OCI-M2 (cell line): Measurements from ENCODE around the gene ARNT2.

Experiments used
- DNase-seq: peaks from one replicate; lab custom pipeline; 2025; ENCODE audit not compliant: unreplicated experiment; lab: John Stamatoyannopoulos, UW

Gene ARNT2

DNA sequence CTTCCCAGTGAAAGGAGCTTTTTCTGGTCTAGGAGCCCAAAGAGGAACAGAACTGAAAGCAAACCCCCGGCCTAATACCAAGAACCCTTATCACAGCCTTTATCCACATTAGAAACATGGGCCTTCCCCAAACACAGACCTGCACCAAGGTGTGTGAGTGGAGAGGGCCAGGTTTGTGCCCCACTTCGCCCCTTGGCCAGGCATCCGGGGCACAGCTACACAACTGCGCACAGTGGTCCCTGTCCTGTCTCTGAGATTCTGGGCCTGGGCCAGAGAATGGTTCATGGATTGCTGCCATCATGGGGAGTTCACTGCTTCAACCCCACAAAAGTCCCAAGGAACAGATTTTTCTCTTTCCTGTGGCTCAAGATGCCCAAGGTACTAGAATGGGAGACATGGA lies 165.5 kb downstream of the ARNT2 start:
- DNase-seq = no peak

DNA sequence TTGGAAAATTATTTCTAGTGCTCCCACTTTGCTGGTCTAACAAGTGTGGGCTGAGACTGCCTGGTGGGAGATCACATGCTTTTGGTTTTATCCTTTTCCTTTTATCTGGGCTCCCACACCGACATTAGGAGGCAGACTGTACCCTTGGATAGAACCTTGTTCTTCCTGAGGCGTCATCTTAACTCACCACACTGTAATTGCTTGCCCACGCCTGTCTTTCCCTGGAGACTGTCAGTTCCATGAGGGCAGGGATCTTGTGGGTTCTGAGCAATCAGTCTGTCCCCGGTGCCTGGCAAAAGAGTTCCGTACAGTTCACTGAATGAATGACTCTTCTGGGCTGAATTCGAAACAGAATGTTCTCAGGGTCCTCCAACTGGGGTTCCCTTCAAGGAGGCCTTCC lies 166.4 kb downstream of the ARNT2 start:
- no peak for DNase-seq

DNA sequence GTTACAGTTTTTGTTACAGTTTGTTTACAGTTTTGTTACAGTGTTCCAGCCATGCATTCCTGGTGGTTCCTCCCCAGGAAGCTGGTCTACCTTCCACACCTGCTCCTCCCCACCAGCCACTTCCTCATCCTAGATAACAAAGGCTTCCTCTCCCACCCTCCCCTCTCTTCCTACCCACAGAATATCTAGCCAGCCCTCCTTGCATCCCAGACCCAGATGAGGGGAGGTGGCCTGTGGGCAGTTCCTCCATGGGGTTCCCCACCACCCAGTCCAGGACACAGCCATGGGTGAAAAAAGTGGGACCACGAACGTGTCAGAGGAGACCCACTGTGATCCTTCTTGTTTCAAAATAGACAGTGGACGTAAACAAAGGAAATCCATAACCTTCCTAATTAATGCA lies 168.2 kb downstream of the ARNT2 start:
- no peak for DNase-seq

DNA sequence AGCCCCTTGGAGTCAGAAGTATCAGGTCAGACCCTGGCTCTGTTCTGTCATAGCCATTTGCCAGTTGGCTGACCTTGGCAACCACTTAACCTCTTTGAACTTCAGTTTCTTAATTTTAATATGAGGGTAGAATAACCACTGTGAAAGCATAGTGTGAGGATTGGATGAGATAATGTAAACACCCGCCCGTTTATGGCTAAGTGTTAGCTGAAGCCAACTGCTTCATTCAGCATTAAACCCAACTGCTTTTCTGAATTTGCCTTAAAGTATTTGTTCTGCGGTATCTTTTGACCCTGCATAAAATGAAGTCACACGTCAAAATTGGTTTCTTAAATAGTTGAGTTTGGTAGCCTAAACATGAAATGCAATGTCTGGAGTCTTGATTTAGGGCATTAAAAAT lies 169.4 kb downstream of the ARNT2 start:
- DNase-seq = no peak

DNA sequence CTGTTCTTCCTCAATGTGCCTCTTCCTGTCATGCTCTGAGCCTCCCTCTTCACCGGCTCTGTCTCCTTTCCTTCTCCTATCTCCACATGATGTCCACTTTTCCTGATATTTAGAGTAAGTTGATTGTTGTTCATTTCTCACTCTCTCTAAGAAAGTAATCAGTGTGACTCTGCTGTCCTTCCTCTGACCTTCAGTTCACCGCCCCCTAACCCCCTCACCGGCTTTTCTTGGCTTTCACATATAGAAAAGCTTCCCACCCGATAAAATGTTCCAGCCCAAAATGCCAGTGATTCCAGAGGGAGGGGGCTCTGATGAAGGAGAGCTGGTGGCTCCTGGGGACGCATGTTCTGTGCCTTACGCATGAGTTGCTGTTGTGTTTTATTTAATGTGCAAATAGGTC lies 170.4 kb downstream of the ARNT2 start:
- DNase-seq = no peak

DNA sequence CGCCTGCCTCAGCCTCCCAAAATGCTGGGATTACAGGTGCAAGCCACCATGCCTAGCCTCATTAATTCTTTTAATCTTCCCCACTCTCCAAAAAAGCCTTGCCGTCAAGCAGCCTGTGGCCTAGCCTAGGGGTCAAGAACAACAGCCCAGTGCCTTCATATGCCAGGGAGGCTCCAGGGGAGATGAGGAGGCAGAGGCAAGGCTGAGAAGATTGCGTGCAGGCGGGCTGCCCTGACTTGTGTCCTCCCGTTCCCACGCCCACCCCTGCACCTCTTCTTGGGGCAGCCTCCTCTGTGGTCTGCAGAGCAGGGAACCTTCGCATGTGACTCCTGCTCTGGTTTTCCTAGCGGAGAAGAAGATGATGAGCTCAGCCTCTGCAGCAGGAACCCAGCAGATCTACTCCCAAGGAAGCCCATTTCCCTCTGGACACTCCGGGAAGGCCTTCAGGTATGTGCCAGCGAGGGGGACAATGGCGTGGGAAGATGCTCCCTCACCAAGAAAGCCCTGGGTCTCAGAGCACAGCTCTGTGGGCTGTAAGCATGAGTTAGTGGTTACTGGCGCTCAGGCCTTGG lies 172.4 kb downstream of the ARNT2 start:
- DNase-seq = no peak

DNA sequence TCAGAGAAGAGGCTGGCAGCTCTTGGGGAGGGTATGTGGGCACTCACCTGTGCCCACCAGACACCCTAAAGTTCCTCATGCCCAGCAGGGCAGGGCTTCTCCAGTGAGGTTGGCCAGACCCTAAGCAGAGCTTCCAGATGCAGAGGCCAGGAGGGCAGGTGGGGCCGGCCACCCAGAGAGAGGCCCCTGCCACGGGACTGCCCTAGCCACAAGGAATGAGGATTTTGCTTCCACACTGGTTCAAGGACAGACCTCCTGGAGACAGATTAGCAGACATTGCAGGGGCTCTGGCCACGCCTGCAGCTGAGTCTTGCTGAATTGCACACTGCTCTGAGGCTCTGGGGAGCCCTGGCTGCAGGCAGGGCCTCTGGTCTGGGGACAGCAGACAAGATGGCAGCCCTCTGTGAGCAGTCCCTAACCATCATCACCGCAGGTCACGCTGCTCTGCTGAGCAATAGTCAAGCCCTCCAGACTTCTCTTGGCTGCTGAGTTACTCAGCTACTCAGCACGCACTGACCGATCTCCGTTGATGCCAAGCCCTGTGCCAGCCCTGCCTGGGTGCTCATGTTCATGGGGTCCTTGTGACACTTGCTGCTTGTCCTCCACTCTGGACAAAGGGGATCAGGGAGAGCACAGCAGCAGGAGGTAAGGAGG lies 173.5 kb downstream of the ARNT2 start:
- DNase-seq = no peak

DNA sequence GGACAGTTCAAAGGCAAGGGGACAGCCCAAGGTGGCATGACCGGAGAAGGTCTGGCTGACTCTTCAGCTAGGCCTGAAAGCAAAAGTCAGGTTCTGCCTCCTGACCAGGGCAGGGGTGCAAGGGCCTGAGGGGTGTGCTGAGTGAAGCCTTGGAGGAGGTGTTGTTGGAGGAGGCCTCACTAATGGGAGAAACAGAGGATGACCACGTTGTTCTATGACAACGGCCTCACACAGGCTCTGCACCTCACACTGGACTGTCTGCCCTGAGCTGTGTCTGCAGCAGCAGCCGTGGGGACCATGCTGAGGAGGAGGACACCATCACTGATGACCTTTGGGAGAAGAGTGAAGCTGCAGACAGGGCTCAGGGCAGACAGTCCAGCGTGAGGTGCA lies 174.0 kb downstream of the ARNT2 start:
- no peak for DNase-seq

DNA sequence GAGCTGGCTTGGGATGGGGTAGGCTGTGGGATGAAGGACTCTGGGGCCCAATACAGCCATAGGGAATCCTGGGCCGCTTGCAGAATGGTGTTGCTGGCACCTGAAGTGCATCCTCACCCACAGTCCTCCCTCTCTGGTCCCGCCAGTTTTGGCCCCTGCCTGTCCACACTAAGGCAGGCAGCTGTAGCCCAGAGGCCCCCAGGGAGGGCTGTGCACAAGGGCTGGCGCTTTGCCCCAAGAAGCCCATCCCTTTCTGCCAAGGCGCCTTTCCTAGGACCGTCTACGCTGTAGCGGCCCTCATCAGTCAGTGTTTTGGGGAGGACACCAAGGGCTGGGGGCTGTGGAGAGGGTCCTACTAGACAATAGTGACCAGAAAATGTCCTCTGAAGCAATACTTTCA lies 174.7 kb downstream of the ARNT2 start:
- no peak for DNase-seq

DNA sequence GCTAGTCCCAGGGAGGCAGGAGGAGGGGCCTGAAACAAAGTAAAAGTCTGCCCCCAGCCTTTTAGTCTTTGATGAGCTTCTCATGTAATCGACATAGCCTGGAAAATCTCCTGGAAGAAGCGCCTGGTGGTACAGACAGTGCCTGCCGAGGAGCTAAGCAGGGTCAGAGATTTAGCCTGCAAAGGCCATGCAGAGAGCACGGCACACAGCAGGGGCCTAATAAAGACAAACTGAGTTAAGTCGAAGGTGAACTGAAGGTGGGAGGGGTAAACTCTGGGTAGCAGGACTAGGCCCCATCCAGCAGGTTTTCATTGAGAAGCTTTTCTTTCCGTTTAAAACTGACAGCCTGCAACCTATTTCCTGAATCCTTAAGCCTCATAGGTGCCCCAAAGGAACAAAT lies 175.4 kb downstream of the ARNT2 start:
- no peak for DNase-seq

DNA sequence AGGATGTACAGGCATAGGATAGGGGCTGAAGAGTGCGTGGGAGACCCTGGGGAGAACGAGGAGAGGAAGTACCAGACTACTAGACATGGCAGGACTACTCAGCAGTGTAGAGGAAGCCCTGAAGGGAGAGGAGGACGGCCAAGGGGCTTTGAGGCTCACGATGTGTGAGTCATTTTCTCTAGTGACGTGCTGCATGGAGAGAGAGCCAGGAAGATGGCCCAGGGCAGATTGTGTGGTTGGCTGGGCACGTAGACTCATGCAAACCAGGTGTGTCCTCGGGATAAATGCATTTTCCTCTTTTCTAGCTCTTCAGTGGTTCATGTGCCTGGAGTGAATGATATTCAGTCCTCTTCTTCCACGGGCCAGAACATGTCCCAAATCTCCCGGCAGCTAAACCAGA lies 175.9 kb downstream of the ARNT2 start:
- DNase-seq = no peak

DNA sequence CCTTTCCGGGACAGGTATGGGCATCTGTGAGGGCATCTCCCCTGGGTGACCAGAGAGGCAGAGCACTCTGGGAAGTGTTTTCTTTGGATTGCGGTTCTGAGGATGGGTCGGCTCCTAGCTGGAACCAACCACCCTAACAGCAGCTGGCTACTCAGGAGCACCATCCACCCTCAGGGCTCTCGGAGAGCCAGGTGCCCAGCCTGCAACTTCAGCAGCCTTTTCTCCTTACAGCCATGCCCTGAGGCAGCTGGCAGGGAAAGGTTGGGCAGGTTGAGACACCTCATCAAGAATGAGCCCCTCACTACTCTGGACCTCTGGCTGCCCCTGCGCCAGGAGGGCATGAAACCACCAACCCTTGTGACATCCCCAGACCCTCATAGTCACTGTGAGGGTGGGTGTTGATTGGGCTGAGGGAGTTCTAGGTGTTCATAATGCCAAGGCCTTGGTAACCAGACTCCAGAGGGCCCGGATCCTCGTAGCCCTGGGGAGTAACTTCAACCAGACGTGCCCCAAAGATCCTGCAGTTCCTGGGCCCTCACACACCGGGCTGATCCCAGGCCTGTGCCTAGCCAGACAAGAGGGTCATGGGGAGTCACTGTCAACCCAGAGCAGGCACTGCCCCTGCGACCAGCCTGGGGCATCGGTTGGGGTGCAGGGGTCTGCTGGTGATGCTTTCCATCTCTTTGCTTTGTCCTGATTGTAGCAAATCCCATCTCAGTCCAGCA lies 176.5 kb downstream of the ARNT2 start:
- no peak for DNase-seq

DNA sequence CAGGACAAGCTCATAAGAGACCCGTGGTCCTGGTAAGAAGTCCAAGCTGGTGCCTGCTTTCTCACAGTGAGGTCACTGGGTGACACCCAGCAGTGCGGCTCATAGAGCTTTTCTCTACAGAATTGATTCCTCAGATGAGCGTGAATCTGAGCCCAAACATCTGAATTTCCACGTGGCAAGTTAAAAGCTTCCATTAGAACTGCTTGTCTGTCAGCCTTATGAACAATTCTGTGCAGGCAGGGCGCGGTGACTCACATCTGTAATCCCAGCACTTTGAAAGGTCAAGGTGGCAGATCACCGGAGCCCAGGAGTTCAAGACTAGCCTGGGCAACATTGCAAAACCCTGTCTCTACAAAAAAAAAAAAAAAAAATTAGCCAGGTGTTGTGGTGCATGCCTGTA lies 177.8 kb downstream of the ARNT2 start:
- DNase-seq = no peak

DNA sequence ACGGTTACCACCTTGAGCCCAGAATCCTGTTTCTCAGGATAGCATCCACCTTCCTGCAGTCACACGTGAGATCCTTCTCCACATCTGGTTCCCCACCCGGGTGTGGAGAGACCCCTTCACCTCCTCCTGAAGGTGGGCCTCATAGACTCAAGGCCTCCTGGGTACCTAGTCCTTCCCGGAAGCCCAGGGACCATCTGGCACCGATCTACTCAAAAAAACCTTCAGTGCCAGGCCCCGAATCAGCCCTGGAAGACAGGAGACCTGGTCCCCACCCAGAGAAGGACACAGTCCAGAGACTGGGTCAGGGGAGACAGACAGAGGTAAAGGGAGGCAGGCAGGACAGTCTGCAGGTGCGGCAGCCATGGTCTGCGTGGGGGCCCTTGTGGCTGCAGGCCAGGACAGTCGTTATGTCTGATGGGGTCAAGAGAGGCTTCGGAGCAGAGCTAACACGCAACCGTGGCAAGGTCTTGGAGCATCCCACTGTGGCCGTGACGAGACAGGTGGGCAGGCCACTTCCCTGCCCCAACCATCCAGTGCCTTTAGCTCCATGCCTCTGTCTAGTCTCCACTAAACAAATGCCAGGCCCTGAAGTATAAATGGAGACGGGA lies 178.7 kb downstream of the ARNT2 start:
- DNase-seq = no peak

DNA sequence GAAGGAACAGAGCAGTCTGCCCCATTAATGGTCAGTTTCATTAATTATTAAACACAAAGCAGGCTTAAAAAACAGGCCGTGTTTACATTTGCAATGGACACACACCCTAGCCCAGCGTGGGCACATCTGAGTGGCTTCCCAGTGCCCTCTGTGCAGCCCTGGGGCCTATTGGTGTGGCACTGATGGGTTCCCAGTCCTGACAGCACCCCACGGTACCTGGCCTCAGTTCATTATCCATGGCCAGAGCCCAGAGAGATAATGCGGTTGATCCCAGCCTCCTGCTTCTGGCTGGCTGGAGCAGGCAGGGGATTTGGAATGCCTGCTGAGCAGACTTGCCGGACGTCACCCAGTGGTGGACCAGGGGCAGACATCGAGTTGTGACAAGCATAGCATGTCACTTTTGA lies 180.4 kb downstream of the ARNT2 start:
- DNase-seq = no peak

DNA sequence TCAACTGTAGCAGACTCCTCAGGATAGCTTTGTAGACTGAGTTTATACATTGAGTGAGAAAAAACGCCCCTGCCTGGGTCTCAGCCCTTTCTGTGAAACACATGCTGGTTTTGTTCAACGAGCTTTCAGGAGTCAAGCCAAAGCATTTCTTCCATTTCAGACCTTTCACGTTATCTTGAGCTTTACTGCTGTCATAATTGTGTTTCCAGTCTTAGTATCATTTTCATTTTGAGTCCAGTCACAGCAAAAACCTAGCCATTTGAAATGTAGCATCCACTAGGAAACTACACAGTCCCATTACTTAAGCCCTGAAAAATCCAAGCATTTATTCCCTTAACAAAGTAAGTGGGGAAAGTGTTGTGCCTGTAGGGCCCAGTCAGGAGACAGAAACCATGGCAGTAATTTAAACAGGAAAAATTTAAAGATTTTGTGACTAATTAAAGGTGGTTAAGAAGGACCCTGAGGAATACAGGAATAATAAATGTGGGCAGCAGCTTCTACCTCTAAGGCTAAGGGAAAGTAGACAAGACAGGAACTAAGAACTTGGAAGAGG lies 180.9 kb downstream of the ARNT2 start:
- DNase-seq = no peak

DNA sequence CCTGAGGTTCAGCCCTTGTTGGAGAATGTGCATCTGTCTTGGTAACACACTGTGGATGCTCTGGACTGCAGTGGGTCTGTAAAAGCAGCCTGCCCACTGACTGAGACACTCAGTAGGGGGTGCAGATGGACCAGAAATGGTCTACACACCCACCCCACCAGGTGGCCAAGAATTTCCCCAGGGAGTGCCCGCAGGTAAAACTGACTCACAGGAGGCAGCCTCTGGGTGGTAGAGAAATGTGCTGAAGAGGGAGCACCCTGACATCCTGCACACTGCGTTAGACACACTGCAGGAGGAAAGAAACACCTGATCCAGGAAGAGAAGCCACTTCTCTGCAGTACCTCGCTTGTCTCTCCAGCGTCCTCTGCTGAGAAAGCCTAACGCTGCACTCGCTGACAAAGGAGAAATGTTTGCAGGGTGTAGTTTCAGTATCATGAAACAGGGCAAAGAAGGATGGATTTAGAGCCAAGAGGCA lies 181.4 kb downstream of the ARNT2 start:
- DNase-seq = no peak

DNA sequence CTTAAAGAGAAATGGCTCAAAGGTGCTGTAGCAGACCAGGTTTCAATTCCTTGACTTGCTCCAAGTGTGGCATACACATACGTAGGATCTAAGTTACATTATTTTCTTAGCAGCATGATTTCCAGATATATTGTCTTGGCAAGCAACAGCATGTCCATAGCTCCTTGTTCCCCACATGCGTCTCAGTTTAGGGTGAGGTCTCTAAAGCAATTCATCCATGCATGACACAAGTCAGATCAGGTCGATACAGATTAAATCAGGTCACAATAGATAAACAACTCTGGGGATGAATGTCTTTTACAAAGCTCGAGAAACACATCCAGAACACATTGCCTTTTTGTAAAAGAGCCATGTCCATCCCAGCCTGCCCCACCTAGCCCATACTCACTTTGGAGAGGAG lies 182.0 kb downstream of the ARNT2 start:
- DNase-seq = no peak

DNA sequence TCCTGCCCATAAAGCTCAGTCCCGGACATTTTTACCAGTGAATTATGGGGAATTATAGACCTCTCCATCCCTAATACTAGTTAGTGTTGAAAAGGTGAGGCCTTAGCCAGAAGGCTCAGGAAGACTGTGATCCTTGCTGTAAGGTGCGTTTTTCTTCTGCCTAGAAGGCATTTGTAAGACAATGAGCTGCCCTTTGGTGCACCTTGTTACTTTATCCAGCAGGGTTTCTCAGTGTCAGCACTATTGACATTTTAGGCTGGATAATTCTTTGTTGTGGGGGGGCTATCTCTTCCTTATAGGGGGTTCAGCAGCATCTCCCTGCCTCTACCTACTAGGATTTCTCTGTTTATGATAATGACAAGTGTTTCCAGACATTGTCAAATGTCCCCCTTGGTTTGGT lies 182.8 kb downstream of the ARNT2 start:
- DNase-seq = no peak

DNA sequence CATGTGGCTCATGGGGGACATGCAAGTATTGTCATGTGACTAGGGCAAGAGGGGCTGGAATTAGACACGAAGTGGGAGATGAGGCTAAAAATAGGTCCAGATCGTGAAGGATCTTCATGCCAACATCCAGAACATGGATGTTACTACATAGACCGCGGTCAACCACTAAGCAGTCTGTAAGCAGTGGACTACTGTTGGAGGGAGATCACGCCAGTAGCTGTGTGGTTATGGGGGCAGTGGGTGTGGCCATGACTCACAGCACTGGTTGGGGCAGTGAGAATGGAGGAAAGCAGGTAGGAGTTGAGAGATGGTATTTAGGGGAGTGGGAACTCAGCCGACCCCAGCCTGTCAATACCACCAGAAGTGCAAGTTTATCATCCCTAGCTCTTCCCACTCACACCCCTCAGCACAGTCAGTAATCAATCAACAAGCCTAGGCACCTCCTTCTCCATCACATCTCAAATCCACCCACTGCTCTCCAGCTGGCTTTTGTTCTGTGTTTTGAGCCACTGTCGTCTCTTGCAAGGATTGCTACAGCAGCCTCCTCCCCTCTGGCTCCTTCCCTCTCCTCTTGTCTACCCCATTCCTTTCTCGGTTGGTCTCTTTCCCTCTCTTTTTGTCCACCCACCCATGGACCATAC lies 183.8 kb downstream of the ARNT2 start:
- DNase-seq = no peak

DNA sequence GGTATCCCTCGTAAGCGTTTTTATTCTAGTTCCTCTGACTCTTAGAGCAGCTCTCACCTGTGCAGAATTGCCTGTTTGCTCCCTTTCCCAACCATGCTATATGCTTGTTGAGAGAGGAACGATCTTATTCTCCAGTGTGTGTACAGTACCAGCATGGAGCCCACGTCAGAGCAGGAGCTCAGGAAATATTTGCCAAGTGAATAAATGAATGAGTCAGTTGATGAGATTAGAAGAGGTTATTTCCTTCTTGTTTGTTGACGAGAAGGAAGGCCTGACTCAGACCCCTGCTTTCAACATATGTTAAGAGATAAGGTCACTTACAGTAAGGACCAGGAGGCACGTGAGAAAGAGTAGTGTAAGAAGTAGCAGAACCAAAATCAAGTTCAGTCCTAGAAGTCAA lies 184.6 kb downstream of the ARNT2 start:
- DNase-seq = no peak
